GM10248 (cell line): ENCODE data around the gene MIEF2.
A peak's percentile ranks its signal among the peaks of the same experiment; 100 is the strongest.
"Not testable (repeated sequence)": the region's sequence is repeated elsewhere in the genome, so short reads cannot be mapped to it uniquely, and the experiment has no call there.

ENCODE experiments used
- CTCF ChIA-PET: fragments of 300-600 bp; sonication (Branson Sonifier 250); formaldehyde crosslinking; extraction: SDS; loops from one replicate; lab custom pipeline; 2021; ENCODE audit warnings: antibody characterized with exemption; lab: Yijun Ruan, JAX
- POLR2A ChIA-PET: fragments of 350-650 bp; sonication (Branson Sonifier 250); formaldehyde crosslinking; extraction: SDS; loops from one replicate; lab custom pipeline; 2020; ENCODE audit warnings: antibody characterized with exemption; lab: Yijun Ruan, JAX
- DNase-seq: peaks from one replicate; pipeline ENCODE4 v3.0.0; 2012; ENCODE audit errors: extremely low spot score
- CTCF ChIP-seq: IDR thresholded peaks from 2 replicates; pipeline ENCODE4 v1.5.1; 2012; ENCODE audit warnings: mild to moderate bottlenecking, low read depth; ENCODE audit errors: extremely low read depth, missing control alignments, control extremely low read depth

MIEF2 gene, protein sequence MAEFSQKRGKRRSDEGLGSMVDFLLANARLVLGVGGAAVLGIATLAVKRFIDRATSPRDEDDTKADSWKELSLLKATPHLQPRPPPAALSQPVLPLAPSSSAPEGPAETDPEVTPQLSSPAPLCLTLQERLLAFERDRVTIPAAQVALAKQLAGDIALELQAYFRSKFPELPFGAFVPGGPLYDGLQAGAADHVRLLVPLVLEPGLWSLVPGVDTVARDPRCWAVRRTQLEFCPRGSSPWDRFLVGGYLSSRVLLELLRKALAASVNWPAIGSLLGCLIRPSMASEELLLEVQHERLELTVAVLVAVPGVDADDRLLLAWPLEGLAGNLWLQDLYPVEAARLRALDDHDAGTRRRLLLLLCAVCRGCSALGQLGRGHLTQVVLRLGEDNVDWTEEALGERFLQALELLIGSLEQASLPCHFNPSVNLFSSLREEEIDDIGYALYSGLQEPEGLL

DNA sequence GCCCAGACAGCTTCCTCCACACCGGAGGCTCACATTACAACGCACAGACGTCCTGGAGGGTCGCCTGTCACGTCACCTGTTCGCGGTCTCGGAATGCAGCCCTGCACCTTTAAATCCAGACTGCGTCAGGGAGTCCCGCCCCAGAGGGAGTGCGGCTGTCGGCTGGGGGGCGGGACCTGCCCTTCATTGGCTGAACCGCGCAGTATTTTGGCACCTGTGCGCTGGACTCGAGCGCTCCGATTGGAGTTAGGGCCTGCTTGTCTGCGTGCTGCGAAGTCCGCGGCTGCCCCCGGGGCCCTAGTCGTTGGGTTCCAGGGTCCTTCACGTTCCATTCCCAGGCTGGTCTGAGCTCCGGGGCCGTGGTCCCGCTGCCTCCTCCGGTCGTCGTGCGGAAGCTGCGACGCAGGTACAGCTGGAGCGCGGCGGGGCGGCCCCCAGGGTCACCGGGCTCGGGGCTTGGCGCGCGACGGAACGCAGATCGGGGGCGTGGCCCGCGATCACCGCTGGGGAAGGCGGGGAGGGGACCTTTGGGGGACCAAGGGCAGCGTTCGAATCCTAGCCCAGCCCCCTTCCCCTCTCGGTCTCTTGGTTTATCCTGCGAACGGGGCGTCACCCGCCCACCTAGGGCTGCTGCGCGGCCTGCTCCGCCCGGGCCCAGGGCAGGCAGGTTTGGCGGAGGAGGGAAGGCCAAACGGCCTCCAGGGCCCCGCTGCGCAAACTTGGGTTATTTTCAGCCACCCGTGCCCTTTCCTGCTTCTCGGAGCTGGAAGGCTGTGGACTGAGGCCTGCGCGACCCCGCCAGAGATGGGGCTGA lies at the start of gene MIEF2:
MIEF2 (plus strand) TSS at position 331 of the 814 bp plus-strand sequence. CDS start 2,059 bp downstream, outside the sequence.
- POLR2A ChIA-PET: no interaction called here
- TF ChIP-seq CTCF: no peak
- peak; percentile 98 for DNase-seq
- CTCF ChIA-PET: interaction anchor here (1.1 to 6.1 kb wide), 5 partner anchors 11 to 28 kb away, joined by 3 to 27 read pairs (median 4); no protein-coding TSS in a partner anchor

GRCh38 chr17:18213666-18214270 lies 46.7 kb upstream of the MIEF2 start:
- no peak for DNase-seq
- ChIA-PET CTCF (interaction anchor here (0.8 kb wide), 1 partner anchor 9 kb away, joined by 3 read pairs; no protein-coding TSS in a partner anchor), POLR2A (no interaction called here)
- no peak for TF ChIP-seq CTCF

DNA sequence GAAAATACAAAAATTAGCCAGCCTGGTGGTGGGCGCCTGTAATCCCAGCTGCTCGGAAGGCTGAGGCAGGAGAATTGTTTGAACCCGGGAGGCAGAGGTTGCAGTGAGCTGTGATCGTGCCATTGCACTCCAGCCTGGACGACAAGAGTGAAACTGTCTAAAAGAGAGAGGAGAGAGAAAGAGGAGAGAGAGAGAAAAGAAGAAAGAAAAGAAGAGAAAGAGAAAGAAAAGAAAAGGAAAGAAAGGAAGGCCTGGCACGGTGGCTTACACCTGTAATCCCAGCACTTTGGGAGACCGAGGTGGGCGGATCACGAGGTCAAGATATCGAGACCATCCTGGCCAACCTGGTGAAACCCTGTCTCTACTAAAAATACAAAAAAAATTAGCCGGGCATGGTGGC lies 43.6 kb upstream of the MIEF2 start:
- POLR2A ChIA-PET, DNase-seq: not testable (repeated sequence)
- CTCF ChIA-PET: interaction anchor here (1.0 to 4.2 kb wide), 13 partner anchors 8 to 74 kb away, joined by 3 to 27 read pairs (median 4); partner anchors contain the start of genes ALKBH5 and FLII

DNA sequence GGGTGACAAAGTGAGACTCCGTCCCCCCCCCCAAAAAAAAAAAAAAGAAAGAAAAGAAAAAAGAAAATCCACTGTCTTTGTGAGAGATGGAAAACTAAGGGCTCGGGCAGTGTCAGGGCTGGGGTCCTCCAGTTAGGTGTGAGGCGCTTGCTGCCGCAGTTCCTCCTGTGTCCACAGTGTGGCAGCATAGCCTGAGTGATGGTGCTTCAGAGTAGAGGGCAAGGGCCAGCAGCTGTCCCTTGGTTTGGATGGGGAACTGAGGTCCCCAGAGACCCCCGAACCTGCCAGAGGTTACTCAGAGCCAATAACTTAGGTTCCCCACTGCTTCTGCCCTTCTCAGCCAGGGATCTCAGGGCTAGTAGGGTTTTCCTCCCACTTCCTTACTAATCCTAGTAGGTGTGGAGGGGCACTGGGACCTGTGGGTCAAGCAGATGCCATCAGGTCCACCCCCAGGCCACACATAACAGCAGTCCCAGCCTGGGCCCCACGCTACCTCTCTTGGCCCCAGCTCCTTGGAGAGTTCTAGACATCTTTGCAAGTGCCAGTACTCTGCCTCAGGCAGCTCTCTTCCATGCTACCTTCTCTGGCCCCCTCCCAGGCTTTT lies 42.9 kb upstream of the MIEF2 start:
- CTCF ChIA-PET: interaction anchor here (0.6 to 4.2 kb wide), 16 partner anchors 8 to 75 kb away, joined by 3 to 27 read pairs (median 4); partner anchors contain the start of genes ALKBH5 and FLII
- POLR2A ChIA-PET: no interaction called here
- peak; percentile 94 for TF ChIP-seq CTCF

DNA sequence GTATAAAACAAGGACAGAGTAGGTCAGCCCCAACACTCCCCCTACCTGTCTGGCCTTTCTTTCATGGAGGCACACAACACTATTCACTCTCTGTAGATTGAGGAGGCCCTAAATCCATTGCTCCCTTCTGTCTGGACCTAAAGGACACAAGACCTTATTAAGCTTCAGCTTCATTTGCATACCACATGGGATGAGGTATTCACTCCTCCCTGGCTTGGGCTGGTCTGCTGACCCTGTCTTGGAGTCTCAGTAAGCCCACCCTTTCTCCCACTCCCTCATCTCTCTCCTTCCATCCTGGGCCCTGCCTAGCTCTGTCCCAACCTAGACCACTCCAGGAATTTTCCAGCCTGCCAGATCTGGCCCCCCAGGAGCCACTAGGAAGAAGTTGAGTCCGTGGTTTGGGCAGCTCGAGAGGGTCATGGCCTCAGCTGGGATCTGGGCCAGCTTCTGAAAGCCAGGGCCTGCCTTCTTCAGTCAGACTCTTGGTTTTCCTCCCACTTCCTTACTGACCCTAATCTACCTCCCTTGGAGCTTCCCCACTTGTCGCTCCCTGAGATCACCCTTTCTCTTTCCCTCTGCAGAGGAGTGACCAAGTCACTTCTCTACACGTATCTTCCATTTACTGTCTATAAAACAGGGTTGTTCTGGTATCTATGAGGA lies 41.6 kb upstream of the MIEF2 start:
- no peak for DNase-seq
- ChIA-PET CTCF (interaction anchor here (0.7 to 4.2 kb wide), 10 partner anchors 10 to 76 kb away, joined by 3 to 14 read pairs (median 4); no protein-coding TSS in a partner anchor), POLR2A (no interaction called here)
- TF ChIP-seq CTCF: no peak

More for the DNA sequence above, 42.9 kb upstream of the MIEF2 start:
- peak; percentile 90 for DNase-seq

DNA sequence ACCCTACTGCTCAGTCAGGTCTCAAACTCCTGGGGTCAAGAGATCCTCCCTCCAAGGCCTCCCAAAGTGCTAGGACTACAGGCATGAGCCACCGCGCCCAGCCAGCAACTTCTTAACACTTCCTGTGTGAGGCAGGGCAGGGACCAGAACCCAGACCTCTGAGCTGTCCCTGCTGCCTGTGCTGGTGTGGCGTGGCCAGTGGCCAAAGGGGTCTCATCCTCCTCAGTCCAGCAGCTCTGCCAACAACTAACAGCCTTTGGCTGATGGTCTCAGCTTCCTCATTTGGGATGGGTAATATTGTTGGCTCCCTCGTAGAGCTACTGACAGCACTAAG lies 36.4 kb upstream of the MIEF2 start:
- POLR2A ChIA-PET: no interaction called here
- no peak for DNase-seq
- CTCF ChIA-PET: interaction anchor here (0.9 to 1.6 kb wide), 5 partner anchors 8 to 402 kb away, joined by 3 to 4 read pairs (median 3); no protein-coding TSS in a partner anchor
- TF ChIP-seq CTCF: no peak
